ENCODE measurements around the gene PANX2. TPM values are rescaled to one million over a fixed set of nuclear protein-coding genes. Genes with fewer than 3 reads are reported as not detected.
"Not testable (repeated sequence)": the region's sequence is repeated elsewhere in the genome, so short reads cannot be mapped to it uniquely, and the experiment has no call there.

The PANX2 gene
- total RNA-seq, 3 donors from 2014 or later, result 1.1 to 2.9 (median 1.4) TPM

GRCh38 chr22:50141462-50141861 is 29.1 kb upstream of the PANX2 start:
- DNase-seq (no peak), ATAC-seq (no peak)
- Mint-ChIP-seq H3K4me3 (no peak overlapping the region), H3K36me3 (ENCODE audit: insufficient read depth) (no peaks in the 10 kb centered on the region), H3K4me1 (ENCODE audit: low read depth) (no peaks in the 10 kb centered on the region), H3K9me3 (no peaks in the 10 kb centered on the region), H3K27me3 (ENCODE audit: low read depth) (peaks cover 16% of the 10 kb centered on the region)

GRCh38 chr22:50141891-50142363 is 28.6 kb upstream of the PANX2 start:
- Mint-ChIP-seq H3K36me3 (ENCODE audit: insufficient read depth) (no peaks in the 10 kb centered on the region), H3K4me3 (no peak overlapping the region), H3K27me3 (ENCODE audit: low read depth) (peaks cover 14% of the 10 kb centered on the region), H3K9me3 (no peaks in the 10 kb centered on the region), H3K4me1 (ENCODE audit: low read depth) (no peaks in the 10 kb centered on the region)
- ATAC-seq (no peak), DNase-seq (no peak)

DNA sequence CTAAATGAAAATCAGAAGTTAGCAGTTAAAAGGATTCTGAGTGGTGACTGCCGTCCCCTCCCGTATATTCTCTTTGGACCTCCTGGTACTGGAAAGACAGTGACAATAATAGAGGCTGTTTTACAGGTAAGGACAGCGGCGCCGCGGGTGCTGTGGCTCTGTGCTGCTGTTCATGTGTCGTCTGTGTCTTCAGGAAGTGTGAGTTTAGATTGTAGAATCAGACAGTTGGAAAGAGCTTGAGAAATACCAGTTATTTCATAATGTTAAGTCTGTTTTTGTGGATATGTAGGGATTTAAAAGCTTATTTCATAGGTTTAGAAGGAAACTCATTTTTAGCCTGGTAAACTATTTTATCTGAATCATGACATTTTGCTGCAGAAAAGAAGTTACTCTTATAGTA is 27.4 kb upstream of the PANX2 start:
- Mint-ChIP-seq H3K4me1 (ENCODE audit: low read depth) (no peaks in the 10 kb centered on the region), H3K36me3 (ENCODE audit: insufficient read depth) (no peaks in the 10 kb centered on the region), H3K4me3 (no peak overlapping the region), H3K27me3 (ENCODE audit: low read depth) (peaks cover 12% of the 10 kb centered on the region), H3K9me3 (no peaks in the 10 kb centered on the region)
- ATAC-seq, result no peak
- DNase-seq, result no peak

- Mint-ChIP-seq H3K4me3 (no peak overlapping the region), H3K9me3 (no peaks in the 10 kb centered on the region), H3K36me3 (ENCODE audit: insufficient read depth) (no peaks in the 10 kb centered on the region), H3K27me3 (ENCODE audit: low read depth) (peaks cover 10% of the 10 kb centered on the region), H3K4me1 (ENCODE audit: low read depth) (no peaks in the 10 kb centered on the region)
- ATAC-seq, result no peak
- DNase-seq, result no peak
Observed at GRCh38 chr22:50144005-50144614, 26.4 kb upstream of the PANX2 start.

DNA sequence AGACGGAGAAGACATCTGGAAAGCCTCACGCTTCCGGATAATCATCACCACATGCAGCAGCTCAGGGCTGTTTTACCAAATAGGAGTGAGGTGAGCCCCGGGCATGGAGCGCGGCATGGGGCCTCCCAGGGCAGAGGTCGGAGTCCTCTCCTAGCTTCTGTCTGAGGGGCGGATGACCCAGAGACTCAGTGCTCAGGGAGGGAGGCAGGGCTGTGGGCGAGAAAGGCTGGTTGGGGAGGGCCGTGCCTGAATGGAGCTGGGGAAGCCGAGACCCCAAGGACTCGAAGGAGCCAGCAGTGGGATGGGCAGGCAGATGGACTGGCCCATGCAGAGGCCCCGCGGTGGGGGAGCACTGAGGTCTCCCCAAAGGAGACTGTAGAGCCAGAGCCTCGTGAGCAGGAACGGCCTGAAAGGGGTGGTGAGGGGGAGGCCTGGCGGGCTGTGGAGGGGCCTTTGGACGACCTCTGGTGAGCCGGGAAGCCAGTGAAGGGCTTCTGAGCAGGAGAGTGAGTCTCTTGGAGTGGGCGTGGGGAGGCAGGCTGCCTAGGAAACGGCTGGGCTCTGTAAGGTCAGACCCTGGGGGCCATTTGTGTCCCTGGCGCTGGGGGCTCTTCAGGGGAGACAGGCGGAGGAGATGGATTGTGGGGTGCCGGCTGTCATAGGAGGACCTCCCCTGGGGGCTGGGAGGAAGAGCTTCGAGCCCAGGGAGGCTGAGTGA is 24.7 kb upstream of the PANX2 start:
- no peak overlapping the region for H3K4me3 Mint-ChIP-seq
- DNase-seq, result no peak
- H3K9me3 Mint-ChIP-seq, result no peaks in the 10 kb centered on the region
- peaks cover 7% of the 10 kb centered on the region for H3K27me3 Mint-ChIP-seq (ENCODE audit: low read depth)
- ATAC-seq, result no peak
- H3K4me1 Mint-ChIP-seq (ENCODE audit: low read depth), result no peaks in the 10 kb centered on the region
- H3K36me3 Mint-ChIP-seq (ENCODE audit: insufficient read depth), result no peaks in the 10 kb centered on the region

DNA sequence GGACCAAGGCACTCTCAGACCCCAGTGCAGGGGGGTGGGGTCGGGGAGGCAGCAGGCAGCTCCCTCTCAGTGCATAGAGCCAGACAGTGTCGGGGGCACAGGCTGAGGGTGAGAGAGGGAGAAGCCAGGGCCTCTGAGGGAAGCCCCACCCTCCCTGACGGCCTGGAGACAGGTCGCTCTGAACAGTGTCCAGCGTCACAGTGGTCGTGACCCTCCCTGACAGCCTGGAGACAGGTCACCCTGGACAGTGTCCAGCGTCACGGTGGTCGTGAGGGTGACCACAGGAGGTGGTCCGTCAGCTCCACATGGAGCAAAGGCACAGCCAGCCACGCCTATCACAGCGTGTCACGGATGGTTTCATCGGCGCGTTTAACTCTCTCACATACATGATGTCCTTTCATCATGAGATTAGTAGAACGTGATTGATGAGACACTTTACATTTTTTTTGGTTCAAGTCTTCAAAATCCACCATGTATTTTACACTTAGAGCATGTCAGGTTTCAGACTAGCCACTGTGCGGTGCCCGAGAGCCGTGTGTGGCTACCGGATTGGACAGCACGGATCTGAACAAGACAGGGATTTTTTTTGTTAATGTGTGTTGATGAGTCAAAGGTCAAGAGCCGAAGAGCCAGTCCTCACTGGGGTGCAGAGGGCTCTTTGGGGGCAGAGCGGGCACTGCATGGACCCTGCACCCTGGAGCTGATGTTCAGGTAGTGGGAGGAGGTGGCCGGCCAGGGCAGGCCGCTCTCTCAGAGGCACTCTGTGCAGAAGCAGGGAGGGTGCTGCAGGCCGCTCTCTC is 23.9 kb upstream of the PANX2 start:
- H3K9me3 Mint-ChIP-seq, result no peaks in the 10 kb centered on the region
- H3K4me3 Mint-ChIP-seq, result no peak overlapping the region
- no peak for ATAC-seq
- no peak for DNase-seq
- peaks cover 7% of the 10 kb centered on the region for H3K27me3 Mint-ChIP-seq (ENCODE audit: low read depth)
- no peaks in the 10 kb centered on the region for H3K36me3 Mint-ChIP-seq (ENCODE audit: insufficient read depth)
- H3K4me1 Mint-ChIP-seq (ENCODE audit: low read depth), result no peaks in the 10 kb centered on the region

DNA sequence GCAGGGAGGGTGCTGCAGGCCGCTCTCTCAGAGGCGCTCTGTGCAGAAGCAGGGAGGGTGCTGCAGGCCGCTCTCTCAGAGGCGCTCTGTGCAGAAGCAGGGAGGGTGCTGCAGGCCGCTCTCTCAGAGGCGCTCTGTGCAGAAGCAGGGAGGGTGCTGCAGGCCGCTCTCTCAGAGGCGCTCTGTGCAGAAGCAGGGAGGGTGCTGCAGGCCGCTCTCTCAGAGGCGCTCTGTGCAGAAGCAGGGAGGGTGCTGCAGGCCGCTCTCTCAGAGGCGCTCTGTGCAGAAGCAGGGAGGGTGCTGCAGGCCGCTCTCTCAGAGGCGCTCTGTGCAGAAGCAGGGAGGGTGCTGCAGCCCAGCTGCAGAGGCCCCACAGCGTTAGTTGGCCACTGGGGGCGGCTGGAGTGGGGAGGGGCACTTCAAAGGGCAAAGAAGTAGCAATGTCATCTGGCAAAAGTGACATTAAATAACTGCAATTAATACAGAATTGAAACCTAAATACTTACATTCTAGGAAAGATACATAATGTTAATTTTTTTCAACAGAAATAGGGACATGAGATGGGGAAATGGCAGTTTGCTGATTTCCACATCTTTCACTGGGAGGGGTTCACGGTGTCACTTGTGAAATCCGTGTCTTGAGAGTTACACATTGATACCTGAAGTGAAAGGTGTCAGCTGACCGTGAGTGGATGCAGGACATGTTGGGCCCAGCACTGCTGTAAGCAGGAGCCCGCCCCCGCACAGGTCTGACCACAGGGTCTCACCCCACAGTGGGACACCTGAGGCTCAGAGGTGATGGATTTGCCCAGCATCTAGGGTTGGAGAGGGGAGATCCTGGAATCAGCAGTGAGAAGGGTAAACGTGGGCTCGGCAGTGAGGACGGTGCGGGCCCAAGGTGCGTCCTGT is 23.0 kb upstream of the PANX2 start:
- ATAC-seq; H3K9me3 Mint-ChIP-seq; H3K36me3 Mint-ChIP-seq (ENCODE audit: insufficient read depth); DNase-seq; H3K4me1 Mint-ChIP-seq (ENCODE audit: low read depth); H3K27me3 Mint-ChIP-seq (ENCODE audit: low read depth); H3K4me3 Mint-ChIP-seq: not testable (repeated sequence)

GRCh38 chr22:50148166-50148500 is 22.4 kb upstream of the PANX2 start:
- ATAC-seq, result no peak
- Mint-ChIP-seq H3K4me3 (no peak overlapping the region), H3K27me3 (ENCODE audit: low read depth) (peaks cover 5% of the 10 kb centered on the region), H3K9me3 (no peaks in the 10 kb centered on the region), H3K36me3 (ENCODE audit: insufficient read depth) (no peaks in the 10 kb centered on the region), H3K4me1 (ENCODE audit: low read depth) (no peaks in the 10 kb centered on the region)
- no peak for DNase-seq

DNA sequence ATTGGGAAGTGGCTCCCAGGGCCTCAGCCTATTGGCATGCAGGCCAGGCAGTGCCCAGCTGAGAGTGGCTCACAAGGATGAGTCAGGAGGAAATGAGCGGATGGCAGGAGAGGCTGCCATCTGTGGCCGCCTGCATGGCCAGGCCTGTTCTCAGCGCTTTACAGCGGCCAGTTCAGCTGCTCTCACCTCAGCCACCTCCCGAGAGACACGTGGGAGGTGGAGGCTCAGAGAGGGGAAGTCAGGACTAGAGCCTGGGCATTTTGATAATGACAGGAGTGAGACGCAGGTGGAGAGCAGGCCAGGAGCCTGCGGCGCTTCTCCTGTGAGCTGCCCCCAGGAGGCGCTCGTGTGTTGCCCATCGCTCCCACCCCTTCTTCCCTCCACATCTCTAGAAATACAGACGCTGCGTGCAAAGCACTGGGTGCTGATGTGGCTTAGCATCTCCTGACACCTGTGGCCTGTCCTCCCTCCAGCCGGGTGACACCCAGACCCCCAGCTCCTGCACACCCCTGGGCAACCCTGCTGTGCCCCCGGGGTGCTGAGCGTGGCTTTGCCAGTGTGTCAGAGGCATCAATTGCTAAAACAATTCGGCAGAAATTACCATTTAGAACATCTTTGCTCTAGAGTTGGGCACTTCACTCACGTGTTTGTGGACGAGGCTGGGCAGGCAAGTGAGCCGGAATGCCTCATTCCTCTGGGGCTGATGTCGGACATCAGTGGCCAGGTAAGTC is 21.4 kb upstream of the PANX2 start:
- H3K4me3 Mint-ChIP-seq, result no peak overlapping the region

DNA sequence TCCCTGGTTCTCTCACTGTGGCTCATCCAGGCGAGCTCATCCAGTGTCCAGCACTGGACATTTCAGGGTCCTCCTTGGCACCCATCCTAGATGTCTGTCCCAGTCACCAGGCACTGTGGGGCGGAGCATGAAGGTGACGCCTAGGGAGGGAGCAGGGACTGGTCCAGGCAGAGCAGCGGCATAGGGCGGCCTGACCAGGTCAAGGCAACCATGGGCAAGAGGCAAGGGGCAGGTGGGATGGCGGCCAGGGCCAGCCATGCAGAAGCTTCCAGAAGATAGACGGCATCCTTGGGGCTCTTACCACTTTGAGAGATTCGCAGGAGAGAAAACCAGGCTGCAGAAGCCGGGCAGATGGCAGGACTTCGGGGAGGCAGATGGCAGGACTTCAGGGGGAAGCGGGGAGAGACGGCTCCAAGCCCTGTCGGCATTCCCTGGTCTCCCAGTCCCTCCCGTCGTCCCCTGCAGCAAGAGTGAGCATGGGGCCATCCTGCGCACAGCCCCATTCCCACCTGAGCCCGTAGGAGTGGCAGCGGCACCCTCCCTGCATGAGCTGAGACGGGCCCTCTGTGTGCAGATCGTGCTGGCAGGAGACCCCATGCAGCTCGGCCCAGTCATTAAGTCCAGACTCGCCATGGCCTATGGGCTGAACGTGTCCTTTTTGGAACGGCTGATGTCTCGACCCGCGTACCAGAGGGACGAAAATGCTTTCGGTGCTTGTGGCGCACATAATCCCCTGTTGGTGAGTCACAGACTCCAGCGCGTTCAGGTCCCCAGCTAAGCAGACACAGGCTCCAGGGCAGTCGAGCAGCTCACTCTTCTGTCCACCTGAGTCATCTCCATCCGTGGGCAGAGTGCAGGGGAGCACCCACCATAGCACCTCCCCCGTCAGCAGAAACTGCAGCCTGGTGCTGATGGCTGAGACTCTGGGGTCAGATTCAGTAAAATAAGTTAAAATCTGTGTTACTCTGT is 20.1 kb upstream of the PANX2 start:
- no peaks in the 10 kb centered on the region for H3K9me3 Mint-ChIP-seq
- DNase-seq (no peak), ATAC-seq (no peak)
- H3K36me3 Mint-ChIP-seq (ENCODE audit: insufficient read depth), result no peaks in the 10 kb centered on the region
- no peaks in the 10 kb centered on the region for H3K4me1 Mint-ChIP-seq (ENCODE audit: low read depth)
- H3K27me3 Mint-ChIP-seq (ENCODE audit: low read depth), result peaks cover 3% of the 10 kb centered on the region
- H3K4me3 Mint-ChIP-seq, result no peak overlapping the region

More for the DNA sequence above, 21.4 kb upstream of the PANX2 start:
- peaks cover 5% of the 10 kb centered on the region for H3K27me3 Mint-ChIP-seq (ENCODE audit: low read depth)
- H3K36me3 Mint-ChIP-seq (ENCODE audit: insufficient read depth), result no peaks in the 10 kb centered on the region
- no peaks in the 10 kb centered on the region for H3K9me3 Mint-ChIP-seq
- DNase-seq (peak; percentile 72), ATAC-seq (peak; percentile 97)
- H3K4me1 Mint-ChIP-seq (ENCODE audit: low read depth), result no peaks in the 10 kb centered on the region

- Mint-ChIP-seq H3K4me1 (ENCODE audit: low read depth) (no peaks in the 10 kb centered on the region), H3K36me3 (ENCODE audit: insufficient read depth) (no peaks in the 10 kb centered on the region), H3K27me3 (ENCODE audit: low read depth) (no peaks in the 10 kb centered on the region), H3K4me3 (no peak overlapping the region), H3K9me3 (no peaks in the 10 kb centered on the region)
- ATAC-seq, result no peak
- no peak for DNase-seq
Observed at GRCh38 chr22:50151571-50152537, 18.7 kb upstream of the PANX2 start.

Data from activated T-cell treated with anti-CD3 and anti-CD28 coated beads, Interleukin-2, amount 50 U/mL, for 4 hours (primary cell).